HK-2 (cell line): Measurements from ENCODE around the gene CDH11.

Source experiments
- DNase-seq: peaks from one replicate; pipeline ENCODE4 v3.0.0-alpha.2; 2018; ENCODE audit not compliant: unreplicated experiment

The CDH11 gene

GRCh38 chr16:65117811-65118448, 3.9 kb downstream of the CDH11 start:
- peak; percentile 56 for DNase-seq

GRCh38 chr16:65116818-65117430, 4.9 kb downstream of the CDH11 start:
- DNase-seq, result no peak

GRCh38 chr16:65116216-65116615, 5.6 kb downstream of the CDH11 start:
- no peak for DNase-seq

- no peak for DNase-seq
Observed at GRCh38 chr16:65114527-65114926, 7.3 kb downstream of the CDH11 start.

- DNase-seq, result no peak
Observed at GRCh38 chr16:65113441-65113840, 8.4 kb downstream of the CDH11 start.

- no peak for DNase-seq
Observed at GRCh38 chr16:65111306-65111705, 10.6 kb downstream of the CDH11 start.

- no peak for DNase-seq
Observed at GRCh38 chr16:65106757-65107156, 15.1 kb downstream of the CDH11 start.

- DNase-seq, result no peak
Observed at GRCh38 chr16:65105171-65105570, 16.7 kb downstream of the CDH11 start.

GRCh38 chr16:65104471-65104870, 17.4 kb downstream of the CDH11 start:
- DNase-seq, result no peak

GRCh38 chr16:65102326-65102725, 19.5 kb downstream of the CDH11 start:
- no peak for DNase-seq

- DNase-seq, result no peak
Observed at GRCh38 chr16:65101009-65101408, 20.9 kb downstream of the CDH11 start.

- no peak for DNase-seq
Observed at GRCh38 chr16:65099607-65100006, 22.3 kb downstream of the CDH11 start.

GRCh38 chr16:65098916-65099315, 22.9 kb downstream of the CDH11 start:
- DNase-seq, result no peak

GRCh38 chr16:65097296-65097695, 24.6 kb downstream of the CDH11 start:
- DNase-seq, result no peak

- DNase-seq, result no peak
Observed at GRCh38 chr16:65095906-65096305, 26.0 kb downstream of the CDH11 start.

GRCh38 chr16:65095090-65095728, 26.7 kb downstream of the CDH11 start:
- no peak for DNase-seq

GRCh38 chr16:65094009-65094408, 27.9 kb downstream of the CDH11 start:
- DNase-seq, result no peak

GRCh38 chr16:65083164-65083857, 38.6 kb downstream of the CDH11 start:
- DNase-seq, result no peak

- no peak for DNase-seq
Observed at GRCh38 chr16:65079549-65079948, 42.3 kb downstream of the CDH11 start.

GRCh38 chr16:65077181-65077580, 44.7 kb downstream of the CDH11 start:
- DNase-seq, result no peak

GRCh38 chr16:65075877-65076276, 46.0 kb downstream of the CDH11 start:
- no peak for DNase-seq

- no peak for DNase-seq
Observed at GRCh38 chr16:65071433-65072311, 50.2 kb downstream of the CDH11 start.
